Vagina (tissue), 2 donors: ENCODE results near the gene RND2. TPM values are rescaled to one million over a fixed set of nuclear protein-coding genes. Genes with fewer than 3 reads are reported as not detected.

Experiments used
- DNase-seq, 2 donors: peaks; one replicate each; pipeline ENCODE4 v3.0.0-alpha.2; 2017; ENCODE audit errors: extremely low spot score in 2 of 2
- H3K27ac ChIP-seq: fragments of 200-600 bp; sonication (generic); one replicate; pipeline ENCODE4 v1.5.1; 2019
- H3K27me3 ChIP-seq: fragments of 200-600 bp; sonication (generic); one replicate; pipeline ENCODE4 v1.5.1; 2019
- H3K36me3 ChIP-seq, 2 donors: fragments of 200-600 bp; sonication (generic); one replicate each; pipeline ENCODE4 v1.5.1; 2017 to 2019
- H3K4me1 ChIP-seq: fragments of 200-600 bp; sonication (generic); one replicate; pipeline ENCODE4 v1.5.1; 2019
- H3K4me3 ChIP-seq, 2 donors: fragments of 200-600 bp; sonication (generic); 1 replicate in 1 of 2; 2 replicates in 1 of 2; pipeline ENCODE4 v1.5.1; 2016 to 2019
- H3K9me3 ChIP-seq: fragments of 200-600 bp; sonication (generic); one replicate; pipeline ENCODE4 v1.5.1; 2019
- CTCF ChIP-seq, 3 experiments: fragments of 450-650 bp in 2 of 3; fragments of 200-600 bp in 1 of 3; sonication (generic) in 1 of 3; IDR thresholded peaks; one replicate each; pipeline ENCODE4 v1.5.1; 2017 to 2019; ENCODE audit warnings: antibody characterized with exemption in 3 of 3, mild to moderate bottlenecking in 2 of 3, moderate library complexity in 2 of 3
- POLR2A ChIP-seq, 2 donors: fragments of 450-650 bp; IDR thresholded peaks; one replicate each; pipeline ENCODE4 v1.6.1; 2017; ENCODE audit warnings: antibody characterized with exemption in 2 of 2, mild to moderate bottlenecking in 2 of 2, moderate library complexity in 2 of 2
- POLR2AphosphoS5 ChIP-seq, 2 donors: sonication (generic); formaldehyde crosslinking; IDR thresholded peaks; one replicate each; pipeline ENCODE4 v1.9.0; 2017; ENCODE audit warnings: antibody characterized with exemption in 2 of 2, mild to moderate bottlenecking in 2 of 2, low read depth in 1 of 2; ENCODE audit not compliant: insufficient read depth in 1 of 2
- intact Hi-C: fragments of 100-400 bp; cut with DNase I; formaldehyde crosslinking; loops from one replicate; pipeline ENCODE4 v1.15.1; 2023
- total RNA-seq: library from RNA; depleted of rRNA; stranded (reverse); fragments of >200 nt; gene quantifications from one replicate; pipeline ENCODE4 v1.2.3, GENCODE V29; 2016

Gene RND2
- total RNA-seq, 1 donor from 2014 or later: 1.5 TPM

GRCh38 chr17:43070872-43071271 is 45.8 kb downstream of the RND2 start:
- no peaks in the 10 kb centered on the region for H3K36me3 ChIP-seq
- H3K27me3 ChIP-seq: no peaks in the 10 kb centered on the region
- no peak overlapping the region for H3K4me3 ChIP-seq
- intact Hi-C loops: no loop called here
- H3K9me3 ChIP-seq: no peaks in the 10 kb centered on the region
- H3K27ac ChIP-seq: no peak overlapping the region
- TF ChIP-seq CTCF (IDR thresholded peaks at IDR 0.05): no peak
- TF ChIP-seq POLR2AphosphoS5 (IDR thresholded peaks at IDR 0.05; ENCODE audit: insufficient read depth in 1 of 2, low read depth in 1 of 2): no peak
- no peak for TF ChIP-seq POLR2A (IDR thresholded peaks at IDR 0.05)
- no peaks in the 10 kb centered on the region for H3K4me1 ChIP-seq
- no peak for DNase-seq

GRCh38 chr17:43074869-43075268 is 49.8 kb downstream of the RND2 start:
- TF ChIP-seq CTCF (IDR thresholded peaks at IDR 0.05): no peak
- TF ChIP-seq POLR2A (IDR thresholded peaks at IDR 0.05): no peak
- no peak for TF ChIP-seq POLR2AphosphoS5 (IDR thresholded peaks at IDR 0.05; ENCODE audit: insufficient read depth in 1 of 2, low read depth in 1 of 2)
- intact Hi-C loops: no loop called here
- Histone ChIP-seq H3K4me1 (no peaks in the 10 kb centered on the region), H3K27ac (no peak overlapping the region), H3K9me3 (no peaks in the 10 kb centered on the region), H3K27me3 (no peaks in the 10 kb centered on the region), H3K36me3 (no peaks in the 10 kb centered on the region), H3K4me3 (no peak overlapping the region)
- no peak for DNase-seq

- Histone ChIP-seq H3K27ac (no peak overlapping the region), H3K4me1 (no peaks in the 10 kb centered on the region), H3K4me3 (no peak overlapping the region), H3K36me3 (no peaks in the 10 kb centered on the region), H3K9me3 (no peaks in the 10 kb centered on the region), H3K27me3 (no peaks in the 10 kb centered on the region)
- intact Hi-C loops: no loop called here
- DNase-seq: no peak
- TF ChIP-seq POLR2A (IDR thresholded peaks at IDR 0.05) (no peak), CTCF (IDR thresholded peaks at IDR 0.05) (no peak), POLR2AphosphoS5 (IDR thresholded peaks at IDR 0.05; ENCODE audit: insufficient read depth in 1 of 2, low read depth in 1 of 2) (no peak)
These were observed 54.7 kb downstream of the RND2 start for GRCh38 chr17:43079641-43080302.

Other genes starting within 250 kb of the RND2 start
- 1.2 TPM for gene WNK4, start 244.6 kb upstream of the RND2 start, total RNA-seq
- gene COA3, start 226.5 kb upstream of the RND2 start, total RNA-seq: 89.4 TPM
- not detected for gene CNTD1, start 226.4 kb upstream of the RND2 start, total RNA-seq
- gene BECN1, start 200.9 kb upstream of the RND2 start, total RNA-seq: 111 TPM
- gene PSME3, start 191.8 kb upstream of the RND2 start, total RNA-seq: 70.0 TPM
- 2.2 TPM for gene AOC2, start 180.7 kb upstream of the RND2 start, total RNA-seq
- 31.7 TPM for gene AOC3, start 174.0 kb upstream of the RND2 start, total RNA-seq
- gene G6PC1, start 124.4 kb upstream of the RND2 start, total RNA-seq: not detected
- 53.5 TPM for gene AARSD1, start 60.8 kb upstream of the RND2 start, total RNA-seq
- 1.5 TPM for gene PTGES3L, start 45.2 kb upstream of the RND2 start, total RNA-seq
- gene RUNDC1, start 44.7 kb upstream of the RND2 start, total RNA-seq: 21.4 TPM
- gene RPL27, start 26.8 kb upstream of the RND2 start, total RNA-seq: 1,982 TPM
- 15.2 TPM for gene IFI35, start 18.4 kb upstream of the RND2 start, total RNA-seq
- 179 TPM for gene VAT1, start 2.8 kb upstream of the RND2 start, total RNA-seq
- 6.6 TPM for gene BRCA1, start 100.1 kb downstream of the RND2 start, total RNA-seq
- gene NBR1, start 146.0 kb downstream of the RND2 start, total RNA-seq: 58.9 TPM
- gene TMEM106A, start 186.6 kb downstream of the RND2 start, total RNA-seq: 6.6 TPM
- not detected for gene CCDC200, start 203.4 kb downstream of the RND2 start, total RNA-seq
- not detected for gene RNU2-1, start 208.7 kb downstream of the RND2 start, total RNA-seq